GM12874 (cell line): ENCODE results near the gene PUM1.

ENCODE experiments used
- TF ChIP-seq, protein P1 (sequence below): IDR thresholded peaks from 2 replicates; pipeline ENCODE4 v1.5.1; 2011; ENCODE audit warnings: low read depth, mild to moderate bottlenecking, control low read depth, low read length, moderate library complexity; ENCODE audit not compliant: insufficient read depth

PUM1 gene

GRCh38 chr1:31055953-31056352, 9.6 kb downstream of the PUM1 start:
- TF ChIP-seq, protein P1, sequence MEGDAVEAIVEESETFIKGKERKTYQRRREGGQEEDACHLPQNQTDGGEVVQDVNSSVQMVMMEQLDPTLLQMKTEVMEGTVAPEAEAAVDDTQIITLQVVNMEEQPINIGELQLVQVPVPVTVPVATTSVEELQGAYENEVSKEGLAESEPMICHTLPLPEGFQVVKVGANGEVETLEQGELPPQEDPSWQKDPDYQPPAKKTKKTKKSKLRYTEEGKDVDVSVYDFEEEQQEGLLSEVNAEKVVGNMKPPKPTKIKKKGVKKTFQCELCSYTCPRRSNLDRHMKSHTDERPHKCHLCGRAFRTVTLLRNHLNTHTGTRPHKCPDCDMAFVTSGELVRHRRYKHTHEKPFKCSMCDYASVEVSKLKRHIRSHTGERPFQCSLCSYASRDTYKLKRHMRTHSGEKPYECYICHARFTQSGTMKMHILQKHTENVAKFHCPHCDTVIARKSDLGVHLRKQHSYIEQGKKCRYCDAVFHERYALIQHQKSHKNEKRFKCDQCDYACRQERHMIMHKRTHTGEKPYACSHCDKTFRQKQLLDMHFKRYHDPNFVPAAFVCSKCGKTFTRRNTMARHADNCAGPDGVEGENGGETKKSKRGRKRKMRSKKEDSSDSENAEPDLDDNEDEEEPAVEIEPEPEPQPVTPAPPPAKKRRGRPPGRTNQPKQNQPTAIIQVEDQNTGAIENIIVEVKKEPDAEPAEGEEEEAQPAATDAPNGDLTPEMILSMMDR = no peak

- TF ChIP-seq, protein P1 = no peak
Observed at GRCh38 chr1:31055501-31055900, 10.0 kb downstream of the PUM1 start.

- TF ChIP-seq, protein P1 = no peak
Observed at GRCh38 chr1:31054958-31055481, 10.5 kb downstream of the PUM1 start.

DNA sequence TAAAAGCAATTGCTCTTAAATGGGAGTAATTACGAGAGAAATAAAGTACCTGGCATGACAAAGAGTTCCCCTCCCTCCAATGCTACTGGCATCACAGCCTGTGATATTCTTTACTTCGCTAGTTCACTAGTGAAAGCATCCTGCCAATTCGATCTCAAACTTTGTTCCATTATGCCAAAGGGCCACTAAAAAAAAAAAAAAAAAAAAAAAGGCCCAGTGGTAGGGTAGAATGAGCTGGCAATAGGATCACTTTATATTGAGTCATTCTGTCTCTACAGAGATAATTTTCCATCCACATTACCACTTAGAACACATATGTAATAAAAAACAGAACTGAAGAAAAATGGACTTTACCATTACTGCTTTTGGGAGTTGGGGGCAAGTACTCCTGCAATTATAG, 11.2 kb downstream of the PUM1 start:
- TF ChIP-seq, protein P1 = no peak

DNA sequence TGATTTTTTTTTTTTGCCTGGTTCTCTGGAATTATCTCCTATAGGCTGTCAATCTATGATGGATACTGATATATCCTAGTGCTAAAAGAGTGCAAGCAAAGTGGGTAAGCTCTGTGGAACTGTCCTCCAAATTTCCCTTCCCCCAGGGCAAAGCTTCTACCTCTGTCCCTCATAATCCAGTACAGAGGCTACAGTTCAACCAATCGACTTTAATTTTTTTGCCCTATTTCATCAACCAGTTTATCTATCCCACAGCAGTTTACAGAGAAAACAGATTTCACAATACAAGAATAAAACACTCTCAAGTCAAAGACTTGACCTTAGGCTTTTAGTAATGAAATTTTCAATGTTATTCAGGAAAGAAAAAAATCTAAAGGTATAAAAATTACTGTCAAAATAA, 13.9 kb downstream of the PUM1 start:
- TF ChIP-seq, protein P1 = no peak

GRCh38 chr1:31043631-31044030, 21.9 kb downstream of the PUM1 start:
- TF ChIP-seq, protein P1 = no peak

DNA sequence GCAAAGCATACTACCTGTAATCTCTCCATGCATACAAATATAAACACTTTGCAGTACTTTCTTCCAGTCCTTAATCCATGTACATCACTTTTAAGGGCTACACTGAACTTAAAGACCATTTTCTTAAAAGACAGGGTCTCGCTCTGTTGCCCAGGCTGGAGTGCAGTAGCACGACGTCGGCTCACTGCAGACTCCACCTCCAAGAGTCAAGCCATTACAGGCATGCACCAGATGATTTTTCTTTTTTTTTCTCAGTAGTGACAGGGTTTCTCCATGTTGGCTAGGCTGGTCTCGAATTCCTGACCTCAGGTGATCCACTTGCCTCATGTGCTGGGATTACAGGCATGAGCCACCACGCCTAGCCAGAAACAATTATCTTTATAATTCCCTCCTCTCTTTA, 22.9 kb downstream of the PUM1 start:
- TF ChIP-seq, protein P1 = no peak
